Stomach (tissue), 4 donors: Measurements from ENCODE around the gene GLB1L2.

ENCODE experiments used
- EP300 ChIP-seq: sonication (generic); formaldehyde crosslinking; IDR thresholded peaks from one replicate; pipeline ENCODE4 v1.6.1; 2017; ENCODE audit warnings: antibody characterized with exemption
- TF ChIP-seq, protein P1 (sequence below), 7 experiments: fragments of 450-650 bp in 4 of 7; fragments of 200-600 bp in 3 of 7; sonication (generic) in 3 of 7; IDR thresholded peaks; one replicate each; pipeline ENCODE4 v1.5.1; 2016 to 2019; ENCODE audit warnings: antibody characterized with exemption in 7 of 7, control low read depth in 2 of 7, mild to moderate bottlenecking in 1 of 7

DNA sequence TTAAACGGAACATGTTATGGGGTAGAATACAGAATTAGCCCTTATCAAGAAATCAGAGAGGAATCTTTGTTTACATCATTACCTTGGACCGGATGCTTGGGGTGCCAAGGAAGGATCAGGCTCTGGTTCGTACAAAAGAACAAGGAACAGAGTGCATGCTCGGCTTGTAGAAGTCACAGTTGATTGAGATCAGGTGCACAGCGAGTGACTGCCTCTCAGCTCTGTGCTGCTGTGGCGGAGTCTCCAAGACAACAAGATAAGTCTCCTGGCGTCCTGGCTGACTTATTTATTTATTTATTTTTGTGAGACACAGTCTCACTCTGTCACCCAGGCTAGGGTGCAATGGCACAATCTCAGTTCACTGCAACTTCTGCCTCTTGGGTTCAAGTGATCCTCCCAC lies 31.8 kb downstream of the GLB1L2 start:
- no peak for TF ChIP-seq EP300
- TF ChIP-seq, protein P1, sequence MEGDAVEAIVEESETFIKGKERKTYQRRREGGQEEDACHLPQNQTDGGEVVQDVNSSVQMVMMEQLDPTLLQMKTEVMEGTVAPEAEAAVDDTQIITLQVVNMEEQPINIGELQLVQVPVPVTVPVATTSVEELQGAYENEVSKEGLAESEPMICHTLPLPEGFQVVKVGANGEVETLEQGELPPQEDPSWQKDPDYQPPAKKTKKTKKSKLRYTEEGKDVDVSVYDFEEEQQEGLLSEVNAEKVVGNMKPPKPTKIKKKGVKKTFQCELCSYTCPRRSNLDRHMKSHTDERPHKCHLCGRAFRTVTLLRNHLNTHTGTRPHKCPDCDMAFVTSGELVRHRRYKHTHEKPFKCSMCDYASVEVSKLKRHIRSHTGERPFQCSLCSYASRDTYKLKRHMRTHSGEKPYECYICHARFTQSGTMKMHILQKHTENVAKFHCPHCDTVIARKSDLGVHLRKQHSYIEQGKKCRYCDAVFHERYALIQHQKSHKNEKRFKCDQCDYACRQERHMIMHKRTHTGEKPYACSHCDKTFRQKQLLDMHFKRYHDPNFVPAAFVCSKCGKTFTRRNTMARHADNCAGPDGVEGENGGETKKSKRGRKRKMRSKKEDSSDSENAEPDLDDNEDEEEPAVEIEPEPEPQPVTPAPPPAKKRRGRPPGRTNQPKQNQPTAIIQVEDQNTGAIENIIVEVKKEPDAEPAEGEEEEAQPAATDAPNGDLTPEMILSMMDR (IDR thresholded peaks at IDR 0.05): no peak
